ENCODE measurements around the gene KLHL17.

DNA sequence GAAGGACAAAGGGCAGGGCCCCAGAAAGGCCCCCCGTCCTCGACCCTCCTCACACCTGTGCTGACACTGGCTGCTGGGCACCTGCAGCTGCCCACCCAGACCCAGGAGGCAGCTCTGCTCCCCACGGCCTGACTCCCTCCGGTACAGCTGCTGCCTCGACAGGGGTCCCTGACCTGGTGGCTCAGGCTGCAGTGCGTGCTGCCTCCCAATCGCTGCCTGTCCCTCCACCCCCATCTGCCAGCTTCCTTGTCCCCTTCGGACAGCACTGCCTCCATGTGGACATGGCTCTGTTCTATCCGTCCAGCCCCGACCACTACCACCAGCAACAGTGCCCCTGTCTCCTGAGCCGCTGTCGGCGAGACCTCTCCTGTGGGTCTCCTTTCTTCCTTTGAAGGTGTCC, 5.5 kb upstream of the KLHL17 start:
- TF ChIP-seq JUNB (IDR thresholded peaks at IDR 0.05) (no peak), POLR2A (IDR thresholded peaks at IDR 0.05; ENCODE audit: low read length) (no peak), POLR2AphosphoS2 (conservative IDR thresholded peaks at IDR 0.05; ENCODE audit: low read length) (no peak), RAD21 (conservative IDR thresholded peaks at IDR 0.05 in 1 of 2, IDR thresholded peaks at IDR 0.05 in 1 of 2) (no peak), CHD4 (IDR thresholded peaks at IDR 0.05; ENCODE audit: borderline replicate concordance) (no peak), CEBPB (IDR thresholded peaks at IDR 0.05) (no peak), SMC3 (IDR thresholded peaks at IDR 0.05) (no peak), ZNF302 (CRISPR knock-in tag; IDR thresholded peaks at IDR 0.05) (no peak), TP53 (CRISPR knock-in tag; IDR thresholded peaks at IDR 0.05) (no peak)
- TF ChIP-seq, protein P1, sequence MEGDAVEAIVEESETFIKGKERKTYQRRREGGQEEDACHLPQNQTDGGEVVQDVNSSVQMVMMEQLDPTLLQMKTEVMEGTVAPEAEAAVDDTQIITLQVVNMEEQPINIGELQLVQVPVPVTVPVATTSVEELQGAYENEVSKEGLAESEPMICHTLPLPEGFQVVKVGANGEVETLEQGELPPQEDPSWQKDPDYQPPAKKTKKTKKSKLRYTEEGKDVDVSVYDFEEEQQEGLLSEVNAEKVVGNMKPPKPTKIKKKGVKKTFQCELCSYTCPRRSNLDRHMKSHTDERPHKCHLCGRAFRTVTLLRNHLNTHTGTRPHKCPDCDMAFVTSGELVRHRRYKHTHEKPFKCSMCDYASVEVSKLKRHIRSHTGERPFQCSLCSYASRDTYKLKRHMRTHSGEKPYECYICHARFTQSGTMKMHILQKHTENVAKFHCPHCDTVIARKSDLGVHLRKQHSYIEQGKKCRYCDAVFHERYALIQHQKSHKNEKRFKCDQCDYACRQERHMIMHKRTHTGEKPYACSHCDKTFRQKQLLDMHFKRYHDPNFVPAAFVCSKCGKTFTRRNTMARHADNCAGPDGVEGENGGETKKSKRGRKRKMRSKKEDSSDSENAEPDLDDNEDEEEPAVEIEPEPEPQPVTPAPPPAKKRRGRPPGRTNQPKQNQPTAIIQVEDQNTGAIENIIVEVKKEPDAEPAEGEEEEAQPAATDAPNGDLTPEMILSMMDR (IDR thresholded peaks at IDR 0.05), result no peak
- TF ChIP-seq, protein P2, sequence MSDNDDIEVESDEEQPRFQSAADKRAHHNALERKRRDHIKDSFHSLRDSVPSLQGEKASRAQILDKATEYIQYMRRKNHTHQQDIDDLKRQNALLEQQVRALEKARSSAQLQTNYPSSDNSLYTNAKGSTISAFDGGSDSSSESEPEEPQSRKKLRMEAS (IDR thresholded peaks at IDR 0.05), result no peak
